ENCODE results near the gene WWOX. TPM values are rescaled to one million over a fixed set of nuclear protein-coding genes. Genes with fewer than 3 reads are reported as not detected.

WWOX gene
- total and polyA plus RNA-seq, 2 of the 8 experiments (the other 6 are each of a cell fraction or from before 2014, with no cell fraction given), result 5.4 to 16.7 TPM

DNA sequence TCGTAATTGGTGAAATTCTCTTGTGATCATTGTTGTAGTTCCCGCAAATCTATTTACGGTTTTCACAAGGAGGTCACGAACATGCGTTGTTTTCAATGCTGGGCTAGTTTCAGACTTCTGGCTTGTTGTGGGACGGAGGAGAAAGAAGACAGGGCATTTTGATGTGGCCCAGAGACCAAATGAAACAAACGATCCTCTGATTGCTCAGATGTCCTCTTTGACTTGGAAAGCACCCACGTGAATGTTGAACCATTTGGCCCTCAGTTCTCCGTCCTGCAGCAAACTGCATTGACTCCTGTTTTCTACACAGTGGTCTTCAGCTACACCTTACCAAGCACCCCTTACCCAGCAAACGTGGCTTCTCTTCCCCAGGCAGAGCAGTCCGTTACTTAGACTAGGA, 391.0 kb downstream of the WWOX start:
- FAIRE-seq, result no peak
- WGBS, 2 experiments (ENCODE audit: extremely low coverage in 1 of 2, insufficient coverage in 1 of 2, insufficient read length in 1 of 2, insufficient replicate concordance in 2 of 2, low coverage in 1 of 2, low lambda C conversion rate in 2 of 2, missing lambda C conversion rate in 1 of 2), result 91% methylated on average over 11 of the region's 11 CpGs; no CpG with 5 or more reads in 1 of the 2 experiments

More for the DNA sequence above, 391.0 kb downstream of the WWOX start:
- H4K8ac ChIP-seq (ENCODE audit: extremely low read depth, insufficient read depth, low read length), result no peak overlapping the region
- no peak overlapping the region for H2BK20ac ChIP-seq (ENCODE audit: low read length)
- H3K56ac ChIP-seq (replicated peaks; ENCODE audit: insufficient read length, low read depth, low read length), result no peak overlapping the region
- no peak overlapping the region for H4K91ac ChIP-seq (replicated peaks; ENCODE audit: insufficient read length, low read length)
- H3K23ac ChIP-seq (ENCODE audit: insufficient read length), result no peak overlapping the region
- no peak overlapping the region for H3K9ac ChIP-seq (replicated peaks in 1 of 4; ENCODE audit: extremely low read depth in 1 of 4, low read depth in 3 of 4, low read length in 3 of 4)
- H3K79me2 ChIP-seq (ENCODE audit: control insufficient read depth in 1 of 2, insufficient read depth in 2 of 2, low read length in 2 of 2), result no peaks in the 10 kb centered on the region
- POLR2A ChIA-PET (ENCODE audit: partially characterized antibody), result no interaction called here
- H2AK5ac ChIP-seq (ENCODE audit: low read depth, low read length), result no peak overlapping the region
- no peak overlapping the region for H2AFZ ChIP-seq (ENCODE audit: low read length)
- H3K4me1 ChIP-seq (replicated peaks in 1 of 4; ENCODE audit: control insufficient read depth in 3 of 4, insufficient read depth in 4 of 4, low read length in 3 of 4), result no peaks in the 10 kb centered on the region
- no peaks in the 10 kb centered on the region for H4K20me1 ChIP-seq (replicated peaks in 1 of 2; ENCODE audit: control insufficient read depth in 1 of 2, insufficient read depth in 2 of 2, low read length in 2 of 2)
- H3K14ac ChIP-seq (ENCODE audit: insufficient read length), result no peak overlapping the region
- no peak overlapping the region for H2BK120ac ChIP-seq (replicated peaks; ENCODE audit: low read depth, low read length)
- H3K23me2 ChIP-seq (ENCODE audit: low read depth, low read length), result no peaks in the 10 kb centered on the region
- no peaks in the 10 kb centered on the region for H3K9me3 ChIP-seq (ENCODE audit: insufficient read depth in 2 of 2, low read depth in 1 of 2, low read length in 1 of 2)
- H3K27me3 ChIP-seq (replicated peaks in 1 of 4; ENCODE audit: control insufficient read depth in 3 of 4, extremely low read depth in 1 of 4, insufficient read depth in 3 of 4, low read length in 3 of 4), result no peaks in the 10 kb centered on the region
- no peak overlapping the region for H3K4me2 ChIP-seq (ENCODE audit: insufficient read depth in 1 of 2, low read depth in 2 of 2, low read length in 2 of 2)
- CTCF ChIA-PET (ENCODE audit: partially characterized antibody), result interaction anchor here (0.7 to 1.1 kb wide), 3 partner anchors 21 to 182 kb away, joined by 3 to 4 read pairs (median 3); no protein-coding TSS in a partner anchor
- H3K79me1 ChIP-seq (ENCODE audit: low read depth, low read length), result no peaks in the 10 kb centered on the region
- no peaks in the 10 kb centered on the region for H3K36me3 ChIP-seq (ENCODE audit: control insufficient read depth in 2 of 4, insufficient read depth in 4 of 4, low read length in 3 of 4)
- DNase-seq (ENCODE audit: low read depth in 1 of 2, low spot score in 2 of 2), result no peak
- H2BK5ac ChIP-seq (ENCODE audit: low read depth, low read length), result no peak overlapping the region
- no peak overlapping the region for H3K4ac ChIP-seq (replicated peaks; ENCODE audit: insufficient read length, low read depth, low read length)
- H3K4me3 ChIP-seq (ENCODE audit: extremely low read depth in 1 of 4, insufficient read depth in 2 of 4, low read depth in 3 of 4, low read length in 4 of 4), result no peak overlapping the region
- no peak overlapping the region for H3K18ac ChIP-seq (ENCODE audit: extremely low read depth, low read length)
- no peak overlapping the region for H4K5ac ChIP-seq (ENCODE audit: insufficient read length, low read depth, low read length)
- no peak overlapping the region for H3K27ac ChIP-seq (ENCODE audit: low read depth, low read length)
- no peak overlapping the region for H2BK12ac ChIP-seq (ENCODE audit: low read depth, low read length)
- TF ChIP-seq CBX5 (IDR thresholded peaks at IDR 0.05; ENCODE audit: low read depth, low read length) (no peak), BCL11A (IDR thresholded peaks at IDR 0.05; ENCODE audit: low read depth in 2 of 2, low read length in 2 of 2) (no peak)
- H2BK15ac ChIP-seq (ENCODE audit: low read length), result no peak overlapping the region

Measured in H1 (cell line).